ENCODE results near the gene HELB.

HELB gene

GRCh38 chr12:66297080-66297479, 5.2 kb upstream of the HELB start:
- no peak for ATAC-seq
- no peak for TF ChIP-seq GLIS3 (CRISPR knock-in tag; IDR thresholded peaks at IDR 0.05)
- no peak for TF ChIP-seq TOX (CRISPR knock-in tag; IDR thresholded peaks at IDR 0.05; ENCODE audit: borderline replicate concordance)
- TF ChIP-seq BACH2 (CRISPR knock-in tag; IDR thresholded peaks at IDR 0.05; ENCODE audit: borderline replicate concordance), result no peak
- TF ChIP-seq RARB (CRISPR knock-in tag; IDR thresholded peaks at IDR 0.05), result no peak
- TF ChIP-seq ZFP30 (CRISPR knock-in tag; IDR thresholded peaks at IDR 0.05), result no peak
- no peak for TF ChIP-seq ZFP3 (CRISPR knock-in tag; IDR thresholded peaks at IDR 0.05)
- TF ChIP-seq, protein P1, sequence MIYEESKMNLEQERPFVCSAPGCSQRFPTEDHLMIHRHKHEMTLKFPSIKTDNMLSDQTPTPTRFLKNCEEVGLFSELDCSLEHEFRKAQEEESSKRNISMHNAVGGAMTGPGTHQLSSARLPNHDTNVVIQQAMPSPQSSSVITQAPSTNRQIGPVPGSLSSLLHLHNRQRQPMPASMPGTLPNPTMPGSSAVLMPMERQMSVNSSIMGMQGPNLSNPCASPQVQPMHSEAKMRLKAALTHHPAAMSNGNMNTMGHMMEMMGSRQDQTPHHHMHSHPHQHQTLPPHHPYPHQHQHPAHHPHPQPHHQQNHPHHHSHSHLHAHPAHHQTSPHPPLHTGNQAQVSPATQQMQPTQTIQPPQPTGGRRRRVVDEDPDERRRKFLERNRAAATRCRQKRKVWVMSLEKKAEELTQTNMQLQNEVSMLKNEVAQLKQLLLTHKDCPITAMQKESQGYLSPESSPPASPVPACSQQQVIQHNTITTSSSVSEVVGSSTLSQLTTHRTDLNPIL (CRISPR knock-in tag; IDR thresholded peaks at IDR 0.05; ENCODE audit: low read depth), result no peak
- no peak for TF ChIP-seq ESRRG (CRISPR knock-in tag; IDR thresholded peaks at IDR 0.05)
- TF ChIP-seq, protein P2, sequence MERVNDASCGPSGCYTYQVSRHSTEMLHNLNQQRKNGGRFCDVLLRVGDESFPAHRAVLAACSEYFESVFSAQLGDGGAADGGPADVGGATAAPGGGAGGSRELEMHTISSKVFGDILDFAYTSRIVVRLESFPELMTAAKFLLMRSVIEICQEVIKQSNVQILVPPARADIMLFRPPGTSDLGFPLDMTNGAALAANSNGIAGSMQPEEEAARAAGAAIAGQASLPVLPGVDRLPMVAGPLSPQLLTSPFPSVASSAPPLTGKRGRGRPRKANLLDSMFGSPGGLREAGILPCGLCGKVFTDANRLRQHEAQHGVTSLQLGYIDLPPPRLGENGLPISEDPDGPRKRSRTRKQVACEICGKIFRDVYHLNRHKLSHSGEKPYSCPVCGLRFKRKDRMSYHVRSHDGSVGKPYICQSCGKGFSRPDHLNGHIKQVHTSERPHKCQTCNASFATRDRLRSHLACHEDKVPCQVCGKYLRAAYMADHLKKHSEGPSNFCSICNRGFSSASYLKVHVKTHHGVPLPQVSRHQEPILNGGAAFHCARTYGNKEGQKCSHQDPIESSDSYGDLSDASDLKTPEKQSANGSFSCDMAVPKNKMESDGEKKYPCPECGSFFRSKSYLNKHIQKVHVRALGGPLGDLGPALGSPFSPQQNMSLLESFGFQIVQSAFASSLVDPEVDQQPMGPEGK (CRISPR knock-in tag; IDR thresholded peaks at IDR 0.05; ENCODE audit: borderline replicate concordance), result no peak
- no peak for TF ChIP-seq SNAI2 (CRISPR knock-in tag; IDR thresholded peaks at IDR 0.05)
- TF ChIP-seq, protein P3, sequence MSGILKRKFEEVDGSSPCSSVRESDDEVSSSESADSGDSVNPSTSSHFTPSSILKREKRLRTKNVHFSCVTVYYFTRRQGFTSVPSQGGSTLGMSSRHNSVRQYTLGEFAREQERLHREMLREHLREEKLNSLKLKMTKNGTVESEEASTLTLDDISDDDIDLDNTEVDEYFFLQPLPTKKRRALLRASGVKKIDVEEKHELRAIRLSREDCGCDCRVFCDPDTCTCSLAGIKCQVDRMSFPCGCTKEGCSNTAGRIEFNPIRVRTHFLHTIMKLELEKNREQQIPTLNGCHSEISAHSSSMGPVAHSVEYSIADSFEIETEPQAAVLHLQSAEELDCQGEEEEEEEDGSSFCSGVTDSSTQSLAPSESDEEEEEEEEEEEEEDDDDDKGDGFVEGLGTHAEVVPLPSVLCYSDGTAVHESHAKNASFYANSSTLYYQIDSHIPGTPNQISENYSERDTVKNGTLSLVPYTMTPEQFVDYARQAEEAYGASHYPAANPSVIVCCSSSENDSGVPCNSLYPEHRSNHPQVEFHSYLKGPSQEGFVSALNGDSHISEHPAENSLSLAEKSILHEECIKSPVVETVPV (CRISPR knock-in tag; IDR thresholded peaks at IDR 0.05), result no peak
- no peak for TF ChIP-seq ARNTL (CRISPR knock-in tag; IDR thresholded peaks at IDR 0.05; ENCODE audit: borderline replicate concordance, low read depth)
- no peak for TF ChIP-seq TCF4 (CRISPR knock-in tag; IDR thresholded peaks at IDR 0.05; ENCODE audit: borderline replicate concordance)
- TF ChIP-seq, protein P4, sequence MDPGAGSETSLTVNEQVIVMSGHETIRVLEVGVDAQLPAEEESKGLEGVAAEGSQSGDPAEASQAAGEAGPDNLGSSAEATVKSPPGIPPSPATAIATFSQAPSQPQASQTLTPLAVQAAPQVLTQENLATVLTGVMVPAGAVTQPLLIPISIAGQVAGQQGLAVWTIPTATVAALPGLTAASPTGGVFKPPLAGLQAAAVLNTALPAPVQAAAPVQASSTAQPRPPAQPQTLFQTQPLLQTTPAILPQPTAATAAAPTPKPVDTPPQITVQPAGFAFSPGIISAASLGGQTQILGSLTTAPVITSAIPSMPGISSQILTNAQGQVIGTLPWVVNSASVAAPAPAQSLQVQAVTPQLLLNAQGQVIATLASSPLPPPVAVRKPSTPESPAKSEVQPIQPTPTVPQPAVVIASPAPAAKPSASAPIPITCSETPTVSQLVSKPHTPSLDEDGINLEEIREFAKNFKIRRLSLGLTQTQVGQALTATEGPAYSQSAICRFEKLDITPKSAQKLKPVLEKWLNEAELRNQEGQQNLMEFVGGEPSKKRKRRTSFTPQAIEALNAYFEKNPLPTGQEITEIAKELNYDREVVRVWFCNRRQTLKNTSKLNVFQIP (CRISPR knock-in tag; IDR thresholded peaks at IDR 0.05; ENCODE audit: borderline replicate concordance, low read depth), result no peak
- TF ChIP-seq, protein P5, sequence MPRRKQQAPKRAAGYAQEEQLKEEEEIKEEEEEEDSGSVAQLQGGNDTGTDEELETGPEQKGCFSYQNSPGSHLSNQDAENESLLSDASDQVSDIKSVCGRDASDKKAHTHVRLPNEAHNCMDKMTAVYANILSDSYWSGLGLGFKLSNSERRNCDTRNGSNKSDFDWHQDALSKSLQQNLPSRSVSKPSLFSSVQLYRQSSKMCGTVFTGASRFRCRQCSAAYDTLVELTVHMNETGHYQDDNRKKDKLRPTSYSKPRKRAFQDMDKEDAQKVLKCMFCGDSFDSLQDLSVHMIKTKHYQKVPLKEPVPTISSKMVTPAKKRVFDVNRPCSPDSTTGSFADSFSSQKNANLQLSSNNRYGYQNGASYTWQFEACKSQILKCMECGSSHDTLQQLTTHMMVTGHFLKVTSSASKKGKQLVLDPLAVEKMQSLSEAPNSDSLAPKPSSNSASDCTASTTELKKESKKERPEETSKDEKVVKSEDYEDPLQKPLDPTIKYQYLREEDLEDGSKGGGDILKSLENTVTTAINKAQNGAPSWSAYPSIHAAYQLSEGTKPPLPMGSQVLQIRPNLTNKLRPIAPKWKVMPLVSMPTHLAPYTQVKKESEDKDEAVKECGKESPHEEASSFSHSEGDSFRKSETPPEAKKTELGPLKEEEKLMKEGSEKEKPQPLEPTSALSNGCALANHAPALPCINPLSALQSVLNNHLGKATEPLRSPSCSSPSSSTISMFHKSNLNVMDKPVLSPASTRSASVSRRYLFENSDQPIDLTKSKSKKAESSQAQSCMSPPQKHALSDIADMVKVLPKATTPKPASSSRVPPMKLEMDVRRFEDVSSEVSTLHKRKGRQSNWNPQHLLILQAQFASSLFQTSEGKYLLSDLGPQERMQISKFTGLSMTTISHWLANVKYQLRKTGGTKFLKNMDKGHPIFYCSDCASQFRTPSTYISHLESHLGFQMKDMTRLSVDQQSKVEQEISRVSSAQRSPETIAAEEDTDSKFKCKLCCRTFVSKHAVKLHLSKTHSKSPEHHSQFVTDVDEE (CRISPR knock-in tag; IDR thresholded peaks at IDR 0.05), result no peak
- no peak for TF ChIP-seq ZNF565 (CRISPR knock-in tag; conservative IDR thresholded peaks at IDR 0.05; ENCODE audit: low read depth)

DNA sequence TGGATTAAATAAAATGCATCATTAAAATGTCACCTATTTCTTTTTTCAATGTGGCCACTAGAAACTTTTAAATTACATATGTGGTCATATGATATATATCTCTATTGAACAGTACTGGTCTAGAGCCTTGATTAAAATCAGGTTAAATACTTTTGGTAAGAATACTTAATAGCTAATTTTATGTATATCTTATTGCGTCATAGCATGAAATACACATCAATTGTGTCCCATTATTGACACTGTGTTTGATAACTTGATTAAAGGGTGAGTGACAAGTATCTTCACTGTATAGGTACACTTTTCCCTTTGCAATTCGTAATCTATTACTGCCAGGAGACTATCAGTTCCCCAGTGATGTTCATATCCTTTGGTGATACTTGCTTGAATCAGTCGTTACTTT, 4.4 kb upstream of the HELB start:
- TF ChIP-seq ZFP3 (CRISPR knock-in tag; IDR thresholded peaks at IDR 0.05) (no peak), RARB (CRISPR knock-in tag; IDR thresholded peaks at IDR 0.05) (no peak), CSDC2 (CRISPR knock-in tag; IDR thresholded peaks at IDR 0.05) (no peak), TOX (CRISPR knock-in tag; IDR thresholded peaks at IDR 0.05; ENCODE audit: borderline replicate concordance) (no peak), SNAI2 (CRISPR knock-in tag; IDR thresholded peaks at IDR 0.05) (no peak), BACH2 (CRISPR knock-in tag; IDR thresholded peaks at IDR 0.05; ENCODE audit: borderline replicate concordance) (no peak), ZNF8 (CRISPR knock-in tag; IDR thresholded peaks at IDR 0.05) (no peak), ARNTL (CRISPR knock-in tag; IDR thresholded peaks at IDR 0.05; ENCODE audit: borderline replicate concordance, low read depth) (no peak), ISL1 (CRISPR knock-in tag; IDR thresholded peaks at IDR 0.05) (no peak), ESRRG (CRISPR knock-in tag; IDR thresholded peaks at IDR 0.05) (no peak), ZFP30 (CRISPR knock-in tag; IDR thresholded peaks at IDR 0.05) (no peak), OSR1 (CRISPR knock-in tag; IDR thresholded peaks at IDR 0.05) (no peak)
- TF ChIP-seq, protein P4 (CRISPR knock-in tag; IDR thresholded peaks at IDR 0.05; ENCODE audit: borderline replicate concordance, low read depth), result no peak
- TF ChIP-seq, protein P1 (CRISPR knock-in tag; IDR thresholded peaks at IDR 0.05; ENCODE audit: low read depth), result no peak
- TF ChIP-seq, protein P5 (CRISPR knock-in tag; IDR thresholded peaks at IDR 0.05), result no peak
- no peak for ATAC-seq

All from SK-N-SH treated with all-trans-retinoic acid at 6 μM for 48 hours (cell line).